ENCODE data around the gene UGT2B10. TPM values are rescaled to one million over a fixed set of nuclear protein-coding genes. Genes with fewer than 3 reads are reported as not detected.

The UGT2B10 gene
- polyA plus RNA-seq, 1 of the 3 experiments (the other 2 are of a cell fraction), result not detected

DNA sequence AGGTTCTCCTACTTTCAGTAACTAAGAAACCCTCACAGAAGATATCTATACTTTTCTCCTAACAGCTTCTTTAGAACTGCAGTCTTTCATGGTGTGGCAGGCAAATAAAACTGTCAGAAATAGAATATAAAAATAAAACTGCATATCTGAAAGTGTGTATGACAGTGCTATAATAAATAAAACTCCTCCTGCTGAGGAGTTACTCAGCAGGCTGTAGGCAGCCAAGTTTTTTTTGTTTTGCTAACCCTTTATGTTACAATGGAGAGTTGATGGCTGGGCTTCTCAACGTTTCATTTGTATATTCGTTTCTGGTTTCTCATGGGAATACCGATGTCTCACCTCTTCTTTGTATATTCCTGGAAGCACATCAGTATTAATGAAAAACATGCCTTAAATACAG is 18.2 kb upstream of the UGT2B10 start:
- Histone ChIP-seq H3K79me2 (ENCODE audit: insufficient read depth) (no peaks in the 10 kb centered on the region), H3K9me2 (no peaks in the 10 kb centered on the region), H3K27ac (ENCODE audit: low read depth in 2 of 2, low read length in 1 of 2) (no peak overlapping the region), H3K4me3 (ENCODE audit: low read depth in 2 of 2, low read length in 1 of 2) (no peak overlapping the region), H3F3A (replicated peaks; ENCODE audit: insufficient read depth) (no peaks in the 10 kb centered on the region), H3K9ac (no peak overlapping the region), H3K9me3 (no peaks in the 10 kb centered on the region), H4K20me1 (ENCODE audit: insufficient read depth) (no peaks in the 10 kb centered on the region), H3K27me3 (ENCODE audit: insufficient read depth) (no peaks in the 10 kb centered on the region), H3K4me1 (ENCODE audit: control insufficient read depth in 1 of 2, insufficient read depth in 2 of 2, low read depth in 1 of 2, low read length in 1 of 2) (no peaks in the 10 kb centered on the region), H3K36me3 (replicated peaks in 1 of 2; ENCODE audit: control insufficient read depth in 1 of 2, insufficient read depth in 2 of 2, low read length in 1 of 2) (no peaks in the 10 kb centered on the region), H2AFZ (ENCODE audit: low read depth) (no peak overlapping the region), H3K4me2 (no peak overlapping the region)
- WGBS (ENCODE audit: low lambda C conversion rate), result 4% methylated on average over 3 of the region's 3 CpGs
- POLR2A ChIA-PET, result no interaction called here
- CTCF ChIA-PET, result no interaction called here
- DNase-seq, result no peak
- no peak for TF ChIP-seq REST (IDR thresholded peaks at IDR 0.05; ENCODE audit: low read depth, low read length)
- no peak for TF ChIP-seq RAD21 (IDR thresholded peaks at IDR 0.05; ENCODE audit: low read length)
- TF ChIP-seq, protein P1, sequence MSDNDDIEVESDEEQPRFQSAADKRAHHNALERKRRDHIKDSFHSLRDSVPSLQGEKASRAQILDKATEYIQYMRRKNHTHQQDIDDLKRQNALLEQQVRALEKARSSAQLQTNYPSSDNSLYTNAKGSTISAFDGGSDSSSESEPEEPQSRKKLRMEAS (IDR thresholded peaks at IDR 0.05; ENCODE audit: low read depth), result no peak
- TF ChIP-seq RXRA (IDR thresholded peaks at IDR 0.05; ENCODE audit: borderline replicate concordance, low read depth), result no peak
- no peak for TF ChIP-seq YY1 (IDR thresholded peaks at IDR 0.05; ENCODE audit: low read depth)
- no peak for TF ChIP-seq CHD2 (IDR thresholded peaks at IDR 0.05; ENCODE audit: low read length, partially characterized antibody)
- TF ChIP-seq SIN3A (IDR thresholded peaks at IDR 0.05; ENCODE audit: borderline replicate concordance, low read depth, low read length), result no peak
- no peak for TF ChIP-seq EZH2phosphoT487 (IDR thresholded peaks at IDR 0.05; ENCODE audit: borderline replicate concordance, low read depth)
- TF ChIP-seq SMC3 (IDR thresholded peaks at IDR 0.05; ENCODE audit: low read depth, low read length), result no peak
- TF ChIP-seq NFIC (IDR thresholded peaks at IDR 0.05; ENCODE audit: borderline replicate concordance), result no peak
- no peak for TF ChIP-seq USF2 (IDR thresholded peaks at IDR 0.05; ENCODE audit: borderline replicate concordance, low read depth, low read length)
- no peak for TF ChIP-seq EP300 (IDR thresholded peaks at IDR 0.05; ENCODE audit: borderline replicate concordance in 1 of 2, low read depth in 1 of 2, low read length in 1 of 2)
- TF ChIP-seq FOSL2 (IDR thresholded peaks at IDR 0.05; ENCODE audit: borderline replicate concordance, low read depth), result no peak
- no peak for TF ChIP-seq MXI1 (IDR thresholded peaks at IDR 0.05; ENCODE audit: low read depth, low read length)
- TF ChIP-seq, protein P2, sequence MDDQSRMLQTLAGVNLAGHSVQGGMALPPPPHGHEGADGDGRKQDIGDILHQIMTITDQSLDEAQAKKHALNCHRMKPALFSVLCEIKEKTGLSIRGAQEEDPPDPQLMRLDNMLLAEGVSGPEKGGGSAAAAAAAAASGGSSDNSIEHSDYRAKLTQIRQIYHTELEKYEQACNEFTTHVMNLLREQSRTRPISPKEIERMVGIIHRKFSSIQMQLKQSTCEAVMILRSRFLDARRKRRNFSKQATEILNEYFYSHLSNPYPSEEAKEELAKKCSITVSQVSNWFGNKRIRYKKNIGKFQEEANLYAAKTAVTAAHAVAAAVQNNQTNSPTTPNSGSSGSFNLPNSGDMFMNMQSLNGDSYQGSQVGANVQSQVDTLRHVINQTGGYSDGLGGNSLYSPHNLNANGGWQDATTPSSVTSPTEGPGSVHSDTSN (IDR thresholded peaks at IDR 0.05), result no peak

Measured in SK-N-SH (cell line).